SIG-M5 treated with dmso at 0.1 percent for 504 hours (cell line): ENCODE results near the gene CEACAM18.
"Not testable (repeated sequence)": the region's sequence is repeated elsewhere in the genome, so short reads cannot be mapped to it uniquely, and the experiment has no call there.

ENCODE experiments used
- DNase-seq: peaks from one replicate; lab custom pipeline; 2025; ENCODE audit not compliant: unreplicated experiment; lab: John Stamatoyannopoulos, UW

The CEACAM18 gene

GRCh38 chr19:51460164-51460992 lies 18.0 kb upstream of the CEACAM18 start:
- DNase-seq: no peak

GRCh38 chr19:51461723-51462161 lies 16.6 kb upstream of the CEACAM18 start:
- DNase-seq: no peak

- no peak for DNase-seq
Observed at GRCh38 chr19:51462276-51462675, 16.1 kb upstream of the CEACAM18 start.

- no peak for DNase-seq
Observed at GRCh38 chr19:51462681-51463080, 15.7 kb upstream of the CEACAM18 start.

- DNase-seq: not testable (repeated sequence)
Observed at GRCh38 chr19:51463976-51464581, 14.3 kb upstream of the CEACAM18 start.

GRCh38 chr19:51466723-51467122 lies 11.6 kb upstream of the CEACAM18 start:
- no peak for DNase-seq

GRCh38 chr19:51467864-51468544 lies 10.3 kb upstream of the CEACAM18 start:
- DNase-seq: no peak

GRCh38 chr19:51468545-51468920 lies 9.8 kb upstream of the CEACAM18 start:
- DNase-seq: no peak

- no peak for DNase-seq
Observed at GRCh38 chr19:51469162-51469561, 9.2 kb upstream of the CEACAM18 start.

- no peak for DNase-seq
Observed at GRCh38 chr19:51469629-51470028, 8.7 kb upstream of the CEACAM18 start.

GRCh38 chr19:51470966-51471365 lies 7.4 kb upstream of the CEACAM18 start:
- DNase-seq: no peak

- no peak for DNase-seq
Observed at GRCh38 chr19:51471527-51471926, 6.8 kb upstream of the CEACAM18 start.

- DNase-seq: no peak
Observed at GRCh38 chr19:51472607-51473006, 5.7 kb upstream of the CEACAM18 start.

GRCh38 chr19:51473009-51473707 lies 5.2 kb upstream of the CEACAM18 start:
- DNase-seq: peak; percentile 67

- no peak for DNase-seq
Observed at GRCh38 chr19:51476164-51476563, 2.2 kb upstream of the CEACAM18 start.

GRCh38 chr19:51477344-51477743 lies 995 bp upstream of the CEACAM18 start:
- no peak for DNase-seq

- DNase-seq: no peak
Observed at GRCh38 chr19:51479531-51480331, 1.4 kb downstream of the CEACAM18 start.

GRCh38 chr19:51480590-51480989 lies 2.3 kb downstream of the CEACAM18 start:
- DNase-seq: no peak

- no peak for DNase-seq
Observed at GRCh38 chr19:51485960-51486660, 7.8 kb downstream of the CEACAM18 start.

- DNase-seq: no peak
Observed at GRCh38 chr19:51488491-51488890, 10.2 kb downstream of the CEACAM18 start.
